Measurements from ENCODE around the gene AUTS2.

AUTS2 gene

GRCh38 chr7:70632400-70632799 is 1034.1 kb downstream of the AUTS2 start:
- Histone ChIP-seq H3K27me3 (no peaks in the 10 kb centered on the region), H3K36me3 (no peaks in the 10 kb centered on the region), H3K4me1 (peaks cover 0 to 13% (median 0%) of the 10 kb centered on the region in 4 donors), H3K4me3 (no peak overlapping the region), H3K9me3 (no peaks in the 10 kb centered on the region), H3K27ac (no peak overlapping the region)
- no peak for DNase-seq
- TF ChIP-seq, protein P1, sequence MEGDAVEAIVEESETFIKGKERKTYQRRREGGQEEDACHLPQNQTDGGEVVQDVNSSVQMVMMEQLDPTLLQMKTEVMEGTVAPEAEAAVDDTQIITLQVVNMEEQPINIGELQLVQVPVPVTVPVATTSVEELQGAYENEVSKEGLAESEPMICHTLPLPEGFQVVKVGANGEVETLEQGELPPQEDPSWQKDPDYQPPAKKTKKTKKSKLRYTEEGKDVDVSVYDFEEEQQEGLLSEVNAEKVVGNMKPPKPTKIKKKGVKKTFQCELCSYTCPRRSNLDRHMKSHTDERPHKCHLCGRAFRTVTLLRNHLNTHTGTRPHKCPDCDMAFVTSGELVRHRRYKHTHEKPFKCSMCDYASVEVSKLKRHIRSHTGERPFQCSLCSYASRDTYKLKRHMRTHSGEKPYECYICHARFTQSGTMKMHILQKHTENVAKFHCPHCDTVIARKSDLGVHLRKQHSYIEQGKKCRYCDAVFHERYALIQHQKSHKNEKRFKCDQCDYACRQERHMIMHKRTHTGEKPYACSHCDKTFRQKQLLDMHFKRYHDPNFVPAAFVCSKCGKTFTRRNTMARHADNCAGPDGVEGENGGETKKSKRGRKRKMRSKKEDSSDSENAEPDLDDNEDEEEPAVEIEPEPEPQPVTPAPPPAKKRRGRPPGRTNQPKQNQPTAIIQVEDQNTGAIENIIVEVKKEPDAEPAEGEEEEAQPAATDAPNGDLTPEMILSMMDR (IDR thresholded peaks at IDR 0.05), result no peak
- intact Hi-C loops (cut with DNase I; ENCODE audit: low total_unique reads), result no loop called here

GRCh38 chr7:70634071-70634470 is 1035.8 kb downstream of the AUTS2 start:
- no peak overlapping the region for H3K27ac ChIP-seq
- H3K36me3 ChIP-seq, result no peaks in the 10 kb centered on the region
- intact Hi-C loops (cut with DNase I; ENCODE audit: low total_unique reads), result no loop called here
- TF ChIP-seq, protein P1 (IDR thresholded peaks at IDR 0.05), result no peak
- no peak overlapping the region for H3K4me3 ChIP-seq
- H3K27me3 ChIP-seq, result no peaks in the 10 kb centered on the region
- DNase-seq, result no peak
- H3K9me3 ChIP-seq, result no peaks in the 10 kb centered on the region
- peaks cover 0 to 13% (median 0%) of the 10 kb centered on the region in 4 donors for H3K4me1 ChIP-seq

- H3K36me3 ChIP-seq, result no peaks in the 10 kb centered on the region
- H3K9me3 ChIP-seq, result no peaks in the 10 kb centered on the region
- intact Hi-C loops (cut with DNase I; ENCODE audit: low total_unique reads), result no loop called here
- H3K27ac ChIP-seq, result no peak overlapping the region
- peaks cover 0 to 13% (median 0%) of the 10 kb centered on the region in 4 donors for H3K4me1 ChIP-seq
- H3K4me3 ChIP-seq, result no peak overlapping the region
- H3K27me3 ChIP-seq, result no peaks in the 10 kb centered on the region
- TF ChIP-seq, protein P1 (IDR thresholded peaks at IDR 0.05), result no peak
- DNase-seq, result no peak
These were observed 1036.4 kb downstream of the AUTS2 start for GRCh38 chr7:70634610-70635068.

GRCh38 chr7:70635633-70636032 is 1037.4 kb downstream of the AUTS2 start:
- TF ChIP-seq, protein P1 (IDR thresholded peaks at IDR 0.05), result no peak
- DNase-seq, result no peak
- H3K27ac ChIP-seq, result no peak overlapping the region
- H3K9me3 ChIP-seq, result no peaks in the 10 kb centered on the region
- no peak overlapping the region for H3K4me3 ChIP-seq
- intact Hi-C loops (cut with DNase I; ENCODE audit: low total_unique reads), result no loop called here
- no peaks in the 10 kb centered on the region for H3K27me3 ChIP-seq
- H3K36me3 ChIP-seq, result no peaks in the 10 kb centered on the region
- peaks cover 0 to 9% (median 0%) of the 10 kb centered on the region in 4 donors for H3K4me1 ChIP-seq

GRCh38 chr7:70636169-70636568 is 1037.9 kb downstream of the AUTS2 start:
- Histone ChIP-seq H3K27me3 (no peaks in the 10 kb centered on the region), H3K4me3 (no peak overlapping the region), H3K36me3 (no peaks in the 10 kb centered on the region), H3K9me3 (no peaks in the 10 kb centered on the region), H3K4me1 (peaks cover 0 to 4% (median 0%) of the 10 kb centered on the region in 4 donors), H3K27ac (no peak overlapping the region)
- intact Hi-C loops (cut with DNase I; ENCODE audit: low total_unique reads), result no loop called here
- no peak for DNase-seq
- TF ChIP-seq, protein P1 (IDR thresholded peaks at IDR 0.05), result no peak

DNA sequence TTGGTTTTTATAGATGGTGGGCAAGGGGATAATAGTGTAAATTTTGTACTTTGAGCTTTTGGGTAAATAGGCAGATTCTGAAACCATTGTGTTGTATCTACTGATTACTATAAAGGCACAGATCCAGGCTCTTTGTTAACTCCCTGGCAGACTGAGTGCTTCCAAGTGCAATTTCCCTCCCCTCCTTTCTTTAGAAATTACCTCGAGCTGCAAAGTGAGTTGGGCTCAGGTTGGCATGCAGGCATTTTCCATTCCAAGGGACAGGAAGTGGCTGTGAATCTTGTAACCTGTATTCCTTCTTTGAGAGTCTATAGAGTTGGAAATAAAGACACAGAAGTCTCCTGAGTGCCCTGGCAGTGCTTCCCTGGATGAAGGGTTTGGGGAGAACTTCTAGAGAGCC is 1039.5 kb downstream of the AUTS2 start:
- DNase-seq, result no peak
- H3K27me3 ChIP-seq, result no peaks in the 10 kb centered on the region
- no peaks in the 10 kb centered on the region for H3K36me3 ChIP-seq
- H3K9me3 ChIP-seq, result peaks cover 0 to 3% (median 0%) of the 10 kb centered on the region in 3 donors
- H3K4me1 ChIP-seq, result no peaks in the 10 kb centered on the region
- intact Hi-C loops (cut with DNase I; ENCODE audit: low total_unique reads), result no loop called here
- no peak overlapping the region for H3K4me3 ChIP-seq
- TF ChIP-seq, protein P1 (IDR thresholded peaks at IDR 0.05), result no peak
- H3K27ac ChIP-seq, result no peak overlapping the region
